Measurements from ENCODE around the gene AVL9.
"Not testable (repeated sequence)": the region's sequence is repeated elsewhere in the genome, so short reads cannot be mapped to it uniquely, and the experiment has no call there.

AVL9 gene

DNA sequence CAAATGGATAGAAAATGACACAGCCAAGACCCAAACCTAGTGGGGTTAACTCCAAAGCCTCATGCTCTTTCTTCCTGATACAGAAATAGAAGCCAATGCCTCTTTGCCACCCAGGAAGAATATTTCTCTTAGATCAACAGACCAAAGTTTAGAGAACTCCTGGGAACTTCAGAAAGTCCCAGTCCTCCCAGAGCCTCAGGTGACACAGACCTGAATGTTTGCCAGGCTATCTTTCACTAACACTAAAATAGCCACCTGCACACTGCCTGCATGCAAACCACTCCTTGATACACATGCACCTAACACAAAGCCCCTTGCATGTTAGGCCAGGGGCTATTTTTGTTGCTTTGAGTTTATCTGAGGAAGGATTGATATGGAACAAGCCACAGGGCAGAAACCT, 32.8 kb upstream of the AVL9 start:
- no peak for DNase-seq (ENCODE audit: low read depth)
- TF ChIP-seq, protein P1, sequence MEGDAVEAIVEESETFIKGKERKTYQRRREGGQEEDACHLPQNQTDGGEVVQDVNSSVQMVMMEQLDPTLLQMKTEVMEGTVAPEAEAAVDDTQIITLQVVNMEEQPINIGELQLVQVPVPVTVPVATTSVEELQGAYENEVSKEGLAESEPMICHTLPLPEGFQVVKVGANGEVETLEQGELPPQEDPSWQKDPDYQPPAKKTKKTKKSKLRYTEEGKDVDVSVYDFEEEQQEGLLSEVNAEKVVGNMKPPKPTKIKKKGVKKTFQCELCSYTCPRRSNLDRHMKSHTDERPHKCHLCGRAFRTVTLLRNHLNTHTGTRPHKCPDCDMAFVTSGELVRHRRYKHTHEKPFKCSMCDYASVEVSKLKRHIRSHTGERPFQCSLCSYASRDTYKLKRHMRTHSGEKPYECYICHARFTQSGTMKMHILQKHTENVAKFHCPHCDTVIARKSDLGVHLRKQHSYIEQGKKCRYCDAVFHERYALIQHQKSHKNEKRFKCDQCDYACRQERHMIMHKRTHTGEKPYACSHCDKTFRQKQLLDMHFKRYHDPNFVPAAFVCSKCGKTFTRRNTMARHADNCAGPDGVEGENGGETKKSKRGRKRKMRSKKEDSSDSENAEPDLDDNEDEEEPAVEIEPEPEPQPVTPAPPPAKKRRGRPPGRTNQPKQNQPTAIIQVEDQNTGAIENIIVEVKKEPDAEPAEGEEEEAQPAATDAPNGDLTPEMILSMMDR (IDR thresholded peaks at IDR 0.05; ENCODE audit: insufficient read depth, low read depth, low read length, missing control alignments) = no peak
- H3K4me3 ChIP-seq (ENCODE audit: low read depth, low read length) = no peak overlapping the region

DNA sequence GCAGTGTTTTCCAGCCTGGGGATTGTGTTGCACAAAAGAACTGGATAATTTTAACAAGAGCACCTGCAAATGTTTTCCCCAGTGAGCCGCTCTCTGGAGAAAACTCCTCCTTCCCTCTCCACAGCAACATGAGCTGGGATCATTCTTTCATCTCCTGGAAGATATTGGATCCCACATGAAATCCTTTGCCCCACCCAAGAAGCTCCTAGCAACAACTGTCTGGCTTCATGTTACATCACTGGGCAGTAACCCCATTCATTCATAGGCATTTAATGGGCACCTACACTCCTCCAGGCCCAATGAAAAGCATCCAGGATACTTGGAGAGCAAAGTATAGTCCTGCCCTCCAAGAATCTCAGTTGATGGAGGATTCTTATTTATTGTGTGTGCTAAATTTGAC, 32.3 kb upstream of the AVL9 start:
- H3K4me3 ChIP-seq (ENCODE audit: low read depth, low read length) = no peak overlapping the region
- no peak for DNase-seq (ENCODE audit: low read depth)
- TF ChIP-seq, protein P1 (IDR thresholded peaks at IDR 0.05; ENCODE audit: insufficient read depth, low read depth, low read length, missing control alignments) = no peak

DNA sequence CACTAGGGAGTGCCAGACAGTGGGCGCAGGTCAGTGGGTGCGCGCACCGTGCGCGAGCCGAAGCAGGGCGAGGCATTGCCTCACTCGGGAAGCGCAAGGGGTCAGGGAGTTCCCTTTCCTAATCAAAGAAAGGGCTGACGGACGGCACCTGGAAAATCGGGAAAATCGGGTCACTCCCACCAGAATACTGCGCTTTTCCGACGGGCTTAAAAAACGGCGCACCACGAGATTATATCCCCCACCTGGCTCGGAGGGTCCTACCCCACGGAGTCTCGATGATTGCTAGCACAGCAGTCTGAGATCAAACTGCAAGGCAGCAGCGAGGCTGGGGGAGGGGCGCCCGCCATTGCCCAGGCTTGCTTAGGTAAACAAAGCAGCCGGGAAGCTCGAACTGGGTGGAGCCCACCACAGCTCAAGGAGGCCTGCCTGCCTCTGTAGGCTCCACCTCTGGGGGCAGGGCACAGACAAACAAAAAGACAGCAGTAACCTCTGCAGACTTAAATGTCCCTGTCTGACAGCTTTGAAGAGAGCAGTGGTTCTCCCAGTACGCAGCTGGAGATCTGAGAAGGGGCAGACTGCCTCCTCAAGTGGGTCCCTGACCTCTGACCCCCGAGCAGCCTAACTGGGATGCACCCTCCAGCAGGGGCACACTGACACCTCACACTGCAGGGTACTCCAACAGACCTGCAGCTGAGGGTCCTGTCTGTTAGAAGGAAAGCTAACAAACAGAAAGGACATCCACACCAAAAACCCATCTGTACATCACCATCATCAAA, 30.5 kb upstream of the AVL9 start:
- not testable (repeated sequence) for DNase-seq (ENCODE audit: low read depth)

DNA sequence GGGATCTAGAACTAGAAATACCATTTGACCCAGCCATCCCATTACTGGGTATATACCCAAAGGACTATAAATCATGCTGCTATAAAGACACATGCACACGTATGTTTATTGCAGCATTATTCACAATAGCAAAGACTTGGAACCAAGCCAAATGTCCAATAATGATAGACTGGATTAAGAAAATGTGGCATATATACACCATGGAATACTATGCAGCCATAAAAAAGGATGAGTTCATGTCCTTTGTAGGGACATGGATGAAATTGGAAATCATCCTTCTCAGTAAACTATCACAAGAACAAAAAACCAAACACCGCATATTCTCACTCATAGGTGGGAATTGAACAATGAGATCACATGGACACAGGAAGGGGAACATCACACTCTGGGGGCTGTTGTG, 25.3 kb upstream of the AVL9 start:
- DNase-seq (ENCODE audit: low read depth); H3K4me3 ChIP-seq (ENCODE audit: low read depth, low read length): not testable (repeated sequence)

More for the DNA sequence above, 30.5 kb upstream of the AVL9 start:
- not testable (repeated sequence) for H3K4me3 ChIP-seq (ENCODE audit: low read depth, low read length)

DNA sequence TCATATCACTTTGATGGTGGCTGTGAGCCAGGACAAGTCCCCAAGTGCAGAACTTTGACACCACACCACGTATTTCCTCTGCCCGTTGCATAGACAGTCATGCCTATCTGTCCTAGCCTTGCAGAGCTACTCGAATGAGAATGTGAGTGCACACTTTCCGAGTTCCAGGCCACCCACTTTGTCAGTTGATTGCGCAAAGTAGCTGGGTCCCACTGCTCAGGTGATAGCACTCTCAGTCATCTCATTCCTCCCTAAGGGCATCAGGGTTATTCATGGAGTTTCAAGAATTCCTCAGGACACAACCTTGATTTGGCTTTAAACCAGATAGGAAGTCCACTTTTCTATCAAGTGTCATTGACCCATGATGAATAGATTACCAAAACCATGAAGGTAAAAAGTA, 24.4 kb upstream of the AVL9 start:
- DNase-seq (ENCODE audit: low read depth) = no peak
- no peak overlapping the region for H3K4me3 ChIP-seq (ENCODE audit: low read depth, low read length)
- TF ChIP-seq, protein P1 (IDR thresholded peaks at IDR 0.05; ENCODE audit: insufficient read depth, low read depth, low read length, missing control alignments) = no peak

DNA sequence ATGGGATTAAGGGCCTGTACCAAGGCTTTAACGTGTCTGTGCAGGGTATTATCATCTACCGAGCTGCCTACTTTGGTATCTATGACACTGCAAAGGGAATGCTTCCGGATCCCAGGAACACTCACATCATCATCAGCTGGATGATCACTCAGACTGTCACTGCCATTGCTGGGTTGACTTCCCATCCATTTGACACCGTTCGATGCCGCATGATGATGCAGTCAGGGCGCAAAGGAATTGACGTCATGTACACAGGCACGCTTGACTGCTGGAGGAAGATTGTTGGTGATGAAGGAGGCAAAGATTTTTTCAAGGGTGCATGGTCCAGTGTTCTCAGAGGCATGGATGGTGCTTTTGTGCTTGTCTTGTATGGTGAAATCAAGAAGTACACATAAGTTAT, 23.3 kb upstream of the AVL9 start:
- no peak for DNase-seq (ENCODE audit: low read depth)
- TF ChIP-seq, protein P1 (IDR thresholded peaks at IDR 0.05; ENCODE audit: insufficient read depth, low read depth, low read length, missing control alignments) = no peak
- H3K4me3 ChIP-seq (ENCODE audit: low read depth, low read length) = no peak overlapping the region

DNA sequence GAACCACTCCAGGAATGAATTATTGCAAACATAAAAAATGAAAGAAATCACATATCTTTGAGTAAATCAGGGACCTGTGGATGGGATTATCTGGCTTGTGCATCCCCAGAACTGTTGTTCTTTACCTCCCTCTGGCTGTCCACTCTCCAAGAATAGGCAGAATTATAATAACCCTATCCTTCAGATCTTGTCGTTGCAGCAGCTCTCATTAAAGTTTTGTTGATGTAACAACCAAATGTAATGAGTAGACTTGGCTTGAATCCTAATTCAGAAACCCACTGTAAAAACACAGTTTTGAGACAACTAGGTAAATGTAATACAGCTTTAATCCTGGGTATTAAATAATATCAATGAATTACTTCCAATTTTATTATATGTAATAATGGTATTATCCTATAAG, 21.3 kb upstream of the AVL9 start:
- DNase-seq (ENCODE audit: low read depth) = no peak
- no peak overlapping the region for H3K4me3 ChIP-seq (ENCODE audit: low read depth, low read length)
- TF ChIP-seq, protein P1 (IDR thresholded peaks at IDR 0.05; ENCODE audit: insufficient read depth, low read depth, low read length, missing control alignments) = no peak

All from GM12865 (cell line).